NCI-H1105 (cell line): Measurements from ENCODE around the gene SMTN.
"Not testable (repeated sequence)": the region's sequence is repeated elsewhere in the genome, so short reads cannot be mapped to it uniquely, and the experiment has no call there.

Experiments
- DNase-seq: peaks from one replicate; lab custom pipeline; 2025; lab: John Stamatoyannopoulos, UW

SMTN gene

DNA sequence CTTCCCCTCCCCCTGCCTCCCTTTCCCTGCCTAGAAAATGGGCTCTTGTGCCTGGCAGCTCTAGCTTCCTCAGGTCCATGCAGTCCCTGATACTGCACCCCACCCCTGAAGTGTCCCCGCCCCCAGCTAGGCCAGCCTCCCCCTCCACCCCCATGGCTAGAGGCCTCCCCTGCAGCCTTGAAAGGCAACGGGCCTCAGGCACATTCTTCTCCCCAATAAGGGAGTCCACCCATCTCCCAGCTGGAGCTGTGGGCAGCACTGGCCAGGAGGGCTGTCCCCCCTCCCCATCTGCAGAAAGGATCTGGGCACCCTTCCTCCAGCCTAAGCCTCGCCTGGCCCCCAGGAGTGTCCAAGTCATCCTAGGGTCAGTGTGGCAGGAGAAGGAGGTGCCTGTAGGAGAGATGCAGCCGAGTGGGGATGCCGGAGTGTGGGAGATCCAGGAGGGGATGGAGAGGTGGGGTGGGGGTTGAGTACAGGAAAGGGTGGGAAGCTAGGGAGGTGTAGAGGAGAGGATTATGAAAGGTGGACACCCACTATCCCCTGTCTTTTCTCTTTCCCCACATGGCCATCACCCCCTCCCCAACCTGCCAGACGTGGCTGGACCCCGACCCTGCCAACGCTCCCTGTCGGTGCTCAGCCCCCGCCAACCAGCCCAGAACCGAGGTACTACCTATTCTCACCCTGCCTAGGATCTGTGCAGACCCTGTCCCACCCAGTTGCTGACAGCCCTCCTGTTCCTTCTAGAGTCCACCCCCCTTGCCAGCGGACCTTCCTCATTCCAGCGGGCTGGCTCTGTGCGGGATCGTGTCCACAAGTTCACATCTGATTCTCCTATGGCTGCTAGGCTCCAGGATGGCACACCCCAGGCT is 9.3 kb downstream of the SMTN start:
- no peak for DNase-seq

DNA sequence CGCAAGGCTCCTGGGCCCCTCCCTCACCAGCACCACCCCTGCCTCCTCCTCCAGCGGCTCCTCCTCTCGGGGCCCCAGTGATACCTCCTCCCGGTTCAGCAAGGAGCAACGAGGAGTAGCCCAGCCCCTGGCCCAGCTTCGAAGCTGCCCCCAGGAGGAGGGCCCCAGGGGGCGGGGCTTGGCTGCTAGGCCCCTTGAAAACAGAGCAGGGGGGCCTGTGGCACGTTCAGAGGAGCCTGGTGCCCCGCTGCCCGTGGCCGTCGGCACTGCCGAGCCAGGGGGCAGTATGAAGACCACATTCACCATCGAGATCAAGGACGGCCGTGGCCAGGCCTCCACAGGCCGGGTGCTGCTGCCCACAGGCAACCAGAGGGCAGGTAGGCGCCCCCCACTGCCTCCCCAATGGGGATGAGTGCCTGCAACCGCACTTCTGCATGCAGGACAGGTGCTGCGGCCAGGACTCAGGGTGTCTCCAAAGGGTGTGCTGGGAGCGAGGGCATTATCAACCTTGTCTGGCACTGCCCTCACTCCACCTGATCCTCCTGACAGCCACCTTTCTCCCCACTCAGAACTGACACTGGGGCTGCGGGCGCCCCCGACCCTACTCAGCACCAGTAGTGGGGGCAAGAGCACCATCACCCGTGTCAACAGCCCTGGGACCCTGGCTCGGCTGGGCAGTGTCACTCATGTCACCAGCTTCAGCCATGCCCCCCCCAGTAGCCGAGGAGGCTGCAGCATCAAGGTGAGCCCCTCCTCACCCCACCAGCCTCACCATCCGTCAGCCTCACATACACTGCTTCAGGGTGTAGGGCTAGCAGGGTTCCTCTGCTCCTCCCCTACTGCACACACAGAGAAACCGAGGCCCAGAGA is 10.2 kb downstream of the SMTN start:
- no peak for DNase-seq

- DNase-seq, result no peak
Observed at GRCh38 chr22:31092161-31092560, 11.0 kb downstream of the SMTN start.

DNA sequence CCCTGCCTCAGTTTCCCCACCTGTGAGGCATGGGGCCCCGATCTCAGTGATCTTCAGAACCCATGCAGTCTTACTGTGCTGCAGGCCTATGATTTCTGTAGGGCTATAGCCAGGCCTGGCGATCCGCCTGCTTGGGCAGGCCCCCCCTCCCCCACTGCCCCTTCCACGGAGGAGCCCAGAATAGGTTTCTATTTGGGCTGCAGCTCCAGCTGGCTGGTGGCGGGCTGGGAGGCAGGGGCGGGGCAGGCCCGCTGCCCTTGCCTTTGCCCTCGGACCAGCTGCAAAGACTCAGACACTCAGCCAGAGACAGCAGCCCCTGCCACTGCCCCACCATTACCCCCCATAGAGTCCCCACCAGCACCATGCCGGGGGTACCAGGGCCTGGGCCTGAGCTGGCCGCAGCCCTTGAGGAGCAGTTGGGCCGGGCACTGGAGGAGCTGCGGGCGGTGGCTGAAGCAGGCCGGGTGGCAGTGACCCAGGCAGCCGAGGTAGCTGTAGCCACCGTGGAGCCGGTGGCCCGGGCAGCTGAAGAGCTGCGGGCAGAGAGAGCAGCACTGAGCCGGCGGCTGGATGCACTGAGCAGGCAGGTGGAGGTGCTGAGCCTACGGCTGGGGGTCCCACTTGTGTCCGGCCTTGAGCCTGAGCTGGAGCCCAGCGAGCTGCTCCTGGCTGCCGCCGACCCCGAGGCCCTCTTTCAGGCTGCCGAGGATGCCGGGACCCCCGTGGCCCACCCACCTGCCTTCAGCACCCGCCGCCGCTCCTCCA is 12.2 kb downstream of the SMTN start:
- no peak for DNase-seq

DNA sequence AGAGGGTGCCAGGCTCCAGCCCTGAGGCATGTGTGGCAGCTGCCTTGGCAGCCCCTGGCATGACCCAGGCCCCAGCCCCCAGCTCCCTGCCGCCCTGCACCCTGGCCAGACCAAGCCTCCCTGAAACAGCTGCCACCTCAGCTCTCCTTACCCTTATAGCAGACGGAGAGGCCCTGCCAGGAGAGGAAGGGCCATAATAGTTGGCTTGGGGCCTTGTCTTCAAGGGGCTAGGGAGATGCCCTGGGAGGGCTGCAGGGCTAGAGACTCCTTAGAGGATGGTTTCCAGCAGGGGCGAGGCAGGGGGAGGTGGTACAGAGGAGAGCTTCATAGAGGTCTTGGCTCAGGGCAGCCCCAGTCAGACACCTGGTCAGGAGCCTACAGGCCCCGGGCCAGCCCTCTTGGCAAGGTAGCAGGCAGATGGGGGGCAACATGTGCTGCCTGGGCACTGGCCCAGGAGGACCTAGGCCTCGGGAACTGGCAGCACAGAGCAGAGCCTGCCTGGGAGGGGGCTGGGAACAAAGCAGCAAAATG is 13.0 kb downstream of the SMTN start:
- no peak for DNase-seq

GRCh38 chr22:31094741-31095140 is 13.6 kb downstream of the SMTN start:
- DNase-seq, result no peak

DNA sequence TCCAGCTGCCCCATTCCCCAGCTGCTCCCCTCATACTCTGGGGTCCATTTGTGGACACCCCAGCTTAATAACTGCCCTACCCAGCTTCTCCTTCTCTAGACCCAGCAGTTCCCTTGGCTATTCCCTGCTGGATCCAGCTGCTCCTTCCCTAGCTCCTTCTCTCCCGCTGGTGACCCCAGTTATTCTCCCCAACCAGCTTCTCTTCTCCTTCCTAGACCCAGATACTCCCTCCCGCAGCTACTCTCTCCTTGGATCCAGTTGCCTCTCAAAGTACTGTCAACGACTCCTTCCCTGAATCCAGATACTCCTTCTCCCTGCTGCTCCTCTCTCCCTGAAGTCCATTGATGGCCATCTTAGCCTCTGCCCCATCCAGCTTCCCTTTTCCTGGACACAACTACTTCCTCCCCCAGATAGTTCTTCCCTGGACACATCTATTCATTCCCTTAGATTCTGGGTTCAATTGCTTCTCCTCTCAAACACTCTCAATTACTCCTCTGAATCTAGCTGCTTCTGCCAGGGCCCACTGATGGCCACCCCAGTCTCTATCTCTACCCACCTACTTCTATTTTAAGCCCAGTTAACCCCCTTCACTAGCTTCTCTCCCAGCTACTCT is 14.6 kb downstream of the SMTN start:
- no peak for DNase-seq

- no peak for DNase-seq
Observed at GRCh38 chr22:31096657-31097279, 15.7 kb downstream of the SMTN start.

DNA sequence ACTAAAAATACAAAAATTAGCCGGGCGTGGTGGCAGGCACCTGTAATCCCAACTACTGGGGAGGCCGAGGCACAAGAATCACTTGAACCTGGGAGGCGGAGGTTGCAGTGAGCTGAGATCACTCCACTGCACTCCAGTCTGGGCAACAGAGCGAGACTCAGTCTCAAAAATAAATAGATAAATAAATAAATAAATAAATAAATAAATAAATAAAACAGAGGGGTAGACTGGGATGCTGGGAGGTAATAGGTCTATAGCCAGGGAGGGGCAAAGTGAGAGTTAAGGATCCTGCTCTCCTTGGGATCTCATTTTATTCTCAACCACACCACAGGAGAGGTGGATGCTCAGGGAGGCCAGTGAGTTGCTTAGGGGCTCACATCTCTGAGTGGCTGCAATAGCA is 16.4 kb downstream of the SMTN start:
- not testable (repeated sequence) for DNase-seq

GRCh38 chr22:31097941-31098631 is 17.0 kb downstream of the SMTN start:
- no peak for DNase-seq

DNA sequence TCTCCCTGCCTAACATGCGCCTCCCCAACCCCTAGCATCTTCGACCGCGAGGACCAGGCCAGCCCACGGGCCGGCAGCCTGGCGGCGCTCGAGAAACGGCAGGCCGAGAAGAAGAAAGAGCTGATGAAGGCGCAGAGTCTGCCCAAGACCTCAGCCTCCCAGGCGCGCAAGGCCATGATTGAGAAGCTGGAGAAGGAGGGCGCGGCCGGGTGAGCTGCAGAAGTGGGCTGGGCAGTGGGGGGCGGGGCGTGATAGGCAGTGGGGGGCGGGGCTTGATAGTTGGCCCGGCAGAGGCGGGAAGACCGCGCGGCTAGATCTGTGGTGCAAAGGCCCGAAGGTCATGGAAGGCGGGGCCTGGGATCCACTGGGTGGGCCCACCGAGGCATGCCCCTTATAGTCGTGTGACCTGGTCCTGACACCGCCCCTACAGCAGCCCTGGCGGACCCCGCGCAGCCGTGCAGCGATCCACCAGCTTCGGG is 17.6 kb downstream of the SMTN start:
- no peak for DNase-seq

DNA sequence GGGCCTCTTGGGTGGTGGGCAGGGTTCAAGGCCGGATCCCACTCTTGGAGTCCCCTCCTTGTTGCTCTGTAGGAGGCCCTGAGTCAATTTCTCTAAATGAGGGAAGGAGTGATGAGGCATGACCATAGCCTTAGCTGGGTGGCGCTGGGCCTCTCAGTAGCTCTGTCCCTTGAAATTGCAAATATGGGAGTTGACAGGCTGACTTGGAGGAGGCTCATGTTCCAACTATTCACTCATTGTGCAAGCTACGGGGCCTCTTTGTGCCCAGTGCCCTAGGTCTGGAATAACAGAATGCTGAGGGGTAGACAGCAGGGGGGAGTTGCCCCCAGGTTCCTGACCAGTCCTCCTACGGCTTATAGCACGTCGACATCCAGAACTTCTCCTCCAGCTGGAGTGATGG is 18.3 kb downstream of the SMTN start:
- DNase-seq, result no peak

DNA sequence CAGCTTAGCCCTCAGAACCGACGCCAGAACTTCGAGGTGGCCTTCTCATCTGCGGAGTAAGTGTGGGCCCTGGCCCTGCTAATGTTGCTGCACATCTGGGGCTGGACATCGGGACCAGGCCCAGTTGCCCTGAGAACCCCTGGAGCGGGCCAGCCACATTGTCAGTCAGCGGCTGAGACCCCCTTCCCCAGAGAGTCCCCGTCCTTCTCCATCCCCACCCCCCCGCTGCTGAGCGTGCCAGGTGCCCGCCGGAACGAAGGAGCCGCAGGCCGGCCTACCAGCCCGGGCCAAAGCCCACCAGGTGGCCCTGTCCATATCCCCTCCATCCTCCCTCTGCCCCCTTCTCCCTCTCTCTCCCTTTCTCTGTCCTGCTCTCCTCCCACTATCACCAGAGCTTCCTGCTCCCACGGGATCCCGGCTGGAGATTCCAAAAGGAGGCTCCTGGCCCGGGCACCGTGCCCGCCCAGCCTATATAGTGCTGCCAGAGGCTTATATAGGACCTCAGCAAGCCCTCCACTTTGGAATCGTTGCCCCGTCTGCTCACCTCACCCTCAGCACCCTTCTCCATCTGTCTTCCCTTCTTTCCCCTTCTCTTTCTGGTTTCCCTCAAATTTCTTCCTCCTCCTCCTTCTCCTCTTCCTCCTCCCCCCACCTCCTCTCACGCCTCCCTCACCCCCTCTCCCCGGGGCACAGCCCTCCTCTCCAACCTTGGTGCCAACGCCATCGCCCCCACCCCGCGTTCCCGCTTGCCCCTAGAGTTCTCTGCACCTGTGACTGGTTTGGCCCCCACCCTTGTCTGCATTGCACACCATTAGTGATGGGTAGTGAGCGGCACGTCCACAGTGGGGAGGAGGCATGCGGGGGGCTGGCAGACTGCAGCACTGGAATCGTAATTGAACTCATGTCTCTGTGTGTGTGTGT is 19.0 kb downstream of the SMTN start:
- no peak for DNase-seq

DNA sequence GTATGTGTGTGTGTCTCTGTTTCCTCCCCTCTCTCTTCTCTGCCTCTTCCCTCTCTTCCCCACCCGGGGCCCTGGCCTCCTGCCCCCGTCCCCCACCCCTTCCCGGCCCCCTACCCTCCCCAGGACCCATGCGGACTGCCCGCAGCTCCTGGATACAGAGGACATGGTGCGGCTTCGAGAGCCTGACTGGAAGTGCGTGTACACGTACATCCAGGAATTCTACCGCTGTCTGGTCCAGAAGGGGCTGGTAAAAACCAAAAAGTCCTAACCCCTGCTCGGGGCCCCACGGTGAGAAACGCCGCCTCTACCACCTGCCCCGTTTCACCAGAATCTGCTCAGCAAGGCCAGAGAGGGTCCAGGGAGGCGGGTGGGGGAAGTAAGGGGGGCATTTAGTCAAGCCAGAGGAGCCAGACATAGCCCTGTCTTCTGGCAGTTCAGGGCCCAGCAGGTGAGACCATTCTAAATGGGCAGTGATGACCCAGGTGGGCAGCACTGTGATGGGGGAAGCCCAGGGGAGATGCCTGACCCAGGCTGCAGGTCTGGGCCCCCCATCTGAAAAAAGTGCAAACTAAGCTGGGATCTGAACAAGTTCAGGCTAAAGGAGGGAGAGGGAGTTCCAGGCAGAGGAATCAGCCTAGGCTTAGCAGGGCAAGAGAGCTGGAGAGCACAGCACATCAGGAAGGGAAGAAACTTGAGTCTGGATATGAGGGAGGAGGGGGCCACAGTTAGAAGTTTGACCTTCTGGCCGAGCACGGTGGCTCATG is 19.8 kb downstream of the SMTN start:
- DNase-seq, result no peak

DNA sequence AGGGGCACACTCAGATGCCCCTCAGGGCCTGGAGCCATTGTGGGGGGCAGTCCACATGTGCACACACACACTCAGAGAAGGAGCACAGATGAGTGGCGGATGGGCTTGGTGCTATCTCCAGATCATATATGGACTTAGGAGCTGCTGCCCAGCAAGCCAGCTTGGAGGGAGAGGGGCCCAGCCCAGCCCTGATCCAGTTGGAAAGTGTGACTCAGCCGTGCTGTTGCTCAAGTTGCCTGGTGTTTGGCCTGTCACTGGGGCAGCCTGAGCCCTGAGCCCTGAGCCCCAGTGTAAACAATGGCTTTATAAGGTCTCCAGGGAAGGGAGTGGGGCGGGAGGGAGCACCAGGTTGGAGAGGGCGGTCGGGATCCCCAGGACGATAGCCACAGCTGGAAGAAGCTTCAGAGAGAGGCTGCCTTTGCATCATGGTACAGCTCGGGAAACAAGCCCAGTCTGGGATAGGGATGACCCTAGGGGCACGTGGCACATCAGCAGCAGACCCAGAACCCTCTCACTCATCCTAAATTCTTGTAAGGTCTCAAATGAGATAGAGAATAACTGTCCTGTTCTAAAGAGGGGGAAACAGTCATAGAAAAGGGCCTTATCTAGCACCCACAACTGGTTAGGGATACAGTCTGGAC is 21.4 kb downstream of the SMTN start:
- no peak for DNase-seq

DNA sequence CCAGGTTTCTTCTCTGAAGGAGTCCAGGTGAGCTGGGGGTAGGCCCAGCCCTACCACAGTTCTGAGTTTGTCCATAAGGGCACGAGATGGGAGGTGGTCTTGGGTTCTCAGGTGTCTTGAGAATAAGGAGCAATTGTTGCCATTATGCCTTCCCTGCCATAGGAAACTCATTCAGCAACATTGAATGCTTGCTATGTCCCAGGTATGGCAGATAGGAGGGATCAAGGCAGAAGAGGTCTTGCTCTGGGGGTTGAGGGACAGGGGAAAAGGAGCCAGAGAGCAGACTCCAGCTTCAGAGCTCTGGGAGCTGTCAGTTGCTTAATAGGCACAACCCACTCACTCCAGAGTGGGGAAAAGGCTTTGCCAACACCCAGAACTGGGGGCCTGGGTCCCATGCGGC is 22.0 kb downstream of the SMTN start:
- no peak for DNase-seq

GRCh38 chr22:31103899-31104694 is 23.0 kb downstream of the SMTN start:
- DNase-seq, result no peak
